ENCODE results near the gene DPP6.
A peak's percentile ranks its signal among the peaks of the same experiment; 100 is the strongest.

Gene DPP6

GRCh38 chr7:154785898-154786297 lies 733.7 kb downstream of the DPP6 start:
- no peak for DNase-seq

DNA sequence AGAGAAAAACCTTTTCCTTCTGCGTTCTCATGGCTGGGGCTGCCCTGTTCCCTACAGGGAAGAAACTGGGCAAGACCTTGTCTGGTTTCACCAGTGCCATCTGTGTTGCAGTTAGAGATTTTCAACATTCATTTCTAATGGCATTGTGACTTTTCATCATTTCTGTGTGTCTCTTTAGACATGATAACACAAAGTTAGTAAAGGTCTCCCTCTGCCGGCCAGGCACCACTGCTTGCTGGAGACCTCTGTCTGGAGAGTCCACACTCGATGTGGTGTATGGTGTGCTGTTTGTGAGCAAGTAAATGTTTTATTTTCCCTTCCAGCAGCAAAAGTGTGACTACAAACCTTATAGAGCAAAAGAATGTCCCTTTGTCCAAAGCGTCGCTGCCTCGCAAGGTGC lies 737.2 kb downstream of the DPP6 start:
- no peak for DNase-seq

- DNase-seq = no peak
Measured at GRCh38 chr7:154791611-154792010, 739.4 kb downstream of the DPP6 start.

DNA sequence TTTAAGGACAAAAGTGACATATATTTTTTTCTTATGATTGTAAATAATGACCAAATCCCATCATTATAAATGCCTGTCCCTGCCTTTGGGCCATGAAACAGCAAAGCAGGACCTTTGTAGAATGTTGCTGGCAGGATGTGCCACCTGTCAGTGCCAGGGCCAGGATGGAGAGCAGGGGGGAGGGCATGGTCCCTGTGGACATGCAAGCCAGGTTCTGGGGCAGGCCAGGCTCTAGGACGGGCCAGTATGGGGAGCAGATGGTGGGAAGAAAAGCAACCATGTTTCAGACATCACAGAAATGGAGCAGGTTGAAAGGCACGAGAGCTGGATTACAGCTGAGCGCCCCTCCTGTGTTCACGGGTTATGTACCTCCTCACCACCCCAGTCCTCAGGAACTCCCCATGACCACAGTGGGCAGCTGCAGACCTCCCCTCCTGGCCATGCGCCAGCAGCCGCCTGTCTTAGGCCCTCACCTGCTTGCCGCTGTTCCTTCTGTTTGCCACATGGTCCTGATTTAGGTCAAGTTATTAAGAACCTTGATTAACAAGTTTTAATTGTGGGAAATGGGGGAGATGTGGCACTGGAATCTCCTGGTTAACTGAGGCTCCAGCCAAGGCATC lies 740.3 kb downstream of the DPP6 start:
- DNase-seq = no peak

GRCh38 chr7:154794147-154794780 lies 742.1 kb downstream of the DPP6 start:
- no peak for DNase-seq

- no peak for DNase-seq
Measured at GRCh38 chr7:154795014-154795413, 742.8 kb downstream of the DPP6 start.

- peak; percentile 28 for DNase-seq
Measured at GRCh38 chr7:154795437-154795836, 743.2 kb downstream of the DPP6 start.

- DNase-seq = no peak
Measured at GRCh38 chr7:154804449-154804848, 752.3 kb downstream of the DPP6 start.

DNA sequence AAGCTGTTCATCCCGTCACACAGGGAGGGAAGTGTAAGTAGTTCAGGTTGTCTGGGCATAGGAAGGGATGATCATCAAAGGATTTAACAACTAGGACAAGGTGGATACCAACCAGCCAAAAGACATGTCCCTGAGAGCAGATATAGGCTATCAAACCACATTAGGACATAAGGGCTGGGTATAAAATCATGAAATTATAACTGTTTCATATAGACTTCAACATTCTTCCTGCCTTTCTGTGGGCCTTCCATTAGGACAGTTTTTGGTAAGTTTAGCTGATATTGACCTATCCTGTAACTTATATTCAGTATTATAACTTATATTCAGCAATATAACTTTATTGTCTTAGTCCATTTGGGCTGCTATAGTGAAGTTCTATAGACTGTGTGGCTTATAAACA lies 759.8 kb downstream of the DPP6 start:
- DNase-seq = no peak

DNA sequence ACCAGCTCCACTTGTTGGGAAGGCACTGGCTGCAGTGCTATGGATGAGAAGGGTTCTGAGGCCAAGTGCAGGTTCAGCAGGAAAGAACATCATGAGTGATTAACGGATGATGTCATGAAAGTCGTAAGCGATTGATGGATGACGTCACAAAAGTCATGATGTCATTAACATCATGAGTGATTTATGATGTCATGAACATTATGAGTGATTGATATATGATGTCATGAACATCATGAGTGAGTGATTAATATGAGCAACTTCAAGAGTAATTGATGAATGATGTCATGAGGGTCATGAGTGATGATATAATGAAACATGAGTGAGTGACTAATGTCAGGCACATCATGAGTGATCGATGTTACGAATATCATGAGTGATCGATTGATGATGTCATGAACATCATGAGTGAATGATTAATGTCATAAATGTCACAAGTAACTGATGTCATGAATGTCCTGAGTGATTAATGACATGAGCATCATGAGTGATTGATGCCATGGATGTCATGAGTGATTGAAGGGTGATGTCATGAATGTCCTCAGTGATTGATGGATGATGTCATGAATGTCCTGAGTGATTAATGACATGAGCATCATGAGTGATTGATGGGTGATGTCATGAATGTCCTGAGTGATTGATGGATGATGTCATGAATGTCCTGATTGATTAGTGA lies 765.2 kb downstream of the DPP6 start:
- no peak for DNase-seq

GRCh38 chr7:154827007-154827406 lies 774.8 kb downstream of the DPP6 start:
- no peak for DNase-seq

DNA sequence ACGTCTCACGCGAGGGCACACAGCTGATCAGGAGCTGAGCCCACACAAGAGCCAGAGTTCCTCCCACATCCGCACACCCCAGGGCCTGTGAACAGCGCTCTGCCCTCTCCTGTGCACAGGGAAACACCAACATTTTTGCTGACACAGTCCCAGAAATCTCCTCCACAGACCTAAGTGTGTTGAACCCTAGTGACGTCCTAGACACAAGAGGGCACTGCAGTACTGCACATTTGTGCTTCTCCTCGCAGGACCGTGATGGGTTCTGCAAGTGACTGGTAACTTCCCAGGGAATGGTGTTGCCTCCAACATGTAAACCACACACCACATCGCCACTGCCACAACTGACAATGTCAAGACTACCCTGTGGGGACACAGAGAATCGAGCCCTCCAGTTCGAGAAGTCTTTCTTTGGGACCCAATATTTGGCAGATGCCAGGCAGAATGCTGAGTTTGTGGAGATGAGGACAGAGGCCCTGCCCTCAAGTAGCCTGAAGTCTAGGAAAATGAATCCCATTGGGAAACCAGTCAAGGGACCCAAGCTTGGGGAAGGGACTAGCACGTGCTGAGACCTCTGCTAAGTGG lies 780.5 kb downstream of the DPP6 start:
- no peak for DNase-seq

- DNase-seq = no peak
Measured at GRCh38 chr7:154836021-154836448, 783.8 kb downstream of the DPP6 start.

DNA sequence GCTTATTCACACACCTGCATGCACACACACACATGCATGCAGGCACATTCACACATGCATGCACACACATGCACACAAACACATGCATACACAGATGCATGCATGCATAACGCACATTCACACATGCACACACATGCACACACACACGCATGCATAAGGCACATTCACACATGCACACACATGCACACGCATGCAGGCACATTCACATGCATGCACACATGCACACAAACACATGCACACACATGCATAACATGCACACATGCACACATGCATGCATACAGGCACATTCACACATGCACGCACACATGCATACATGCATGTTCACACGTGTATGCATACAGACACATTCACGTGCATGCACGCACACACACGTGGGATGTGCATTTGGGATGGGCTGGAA lies 784.9 kb downstream of the DPP6 start:
- DNase-seq = no peak

DNA sequence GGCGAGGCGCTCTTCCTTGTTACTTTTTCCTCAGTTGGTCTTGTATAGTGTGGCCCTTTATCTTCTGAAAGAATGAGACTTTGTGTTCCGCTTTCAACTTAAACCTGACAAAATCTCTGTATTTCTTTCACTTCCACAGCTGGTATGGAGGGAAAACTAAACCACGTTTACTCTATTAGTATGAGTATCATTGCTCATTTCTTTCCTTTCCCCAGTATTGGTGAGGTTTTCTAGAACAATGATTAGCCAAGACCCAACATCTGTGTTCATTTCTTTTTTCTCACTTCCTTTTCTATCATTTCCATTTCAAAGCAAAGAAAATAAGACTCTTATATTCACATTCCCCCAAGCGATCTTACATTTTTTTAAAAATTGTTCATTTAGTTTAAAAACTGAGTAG lies 785.4 kb downstream of the DPP6 start:
- DNase-seq = no peak

DNA sequence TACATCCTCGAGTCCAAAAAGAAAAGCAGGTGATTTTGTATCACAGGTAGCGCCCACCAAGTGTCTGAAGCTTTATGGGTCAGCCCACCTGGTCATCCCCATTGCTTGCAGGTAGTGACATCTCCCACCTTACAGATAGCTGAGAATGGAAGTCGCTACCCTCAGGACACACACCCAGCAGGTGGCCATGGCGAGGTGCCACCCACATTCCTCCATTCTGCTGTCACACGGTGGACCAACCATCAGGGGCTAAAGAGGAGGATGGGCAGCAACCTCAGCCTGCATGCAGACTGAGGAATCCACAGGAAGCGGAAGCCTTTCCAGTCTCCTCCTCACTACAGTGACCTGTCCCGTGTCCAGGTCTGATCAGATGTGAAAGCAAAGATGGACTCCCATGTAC lies 787.9 kb downstream of the DPP6 start:
- no peak for DNase-seq

- peak; percentile 87 for DNase-seq
Measured at GRCh38 chr7:154841731-154842331, 789.6 kb downstream of the DPP6 start.

DNA sequence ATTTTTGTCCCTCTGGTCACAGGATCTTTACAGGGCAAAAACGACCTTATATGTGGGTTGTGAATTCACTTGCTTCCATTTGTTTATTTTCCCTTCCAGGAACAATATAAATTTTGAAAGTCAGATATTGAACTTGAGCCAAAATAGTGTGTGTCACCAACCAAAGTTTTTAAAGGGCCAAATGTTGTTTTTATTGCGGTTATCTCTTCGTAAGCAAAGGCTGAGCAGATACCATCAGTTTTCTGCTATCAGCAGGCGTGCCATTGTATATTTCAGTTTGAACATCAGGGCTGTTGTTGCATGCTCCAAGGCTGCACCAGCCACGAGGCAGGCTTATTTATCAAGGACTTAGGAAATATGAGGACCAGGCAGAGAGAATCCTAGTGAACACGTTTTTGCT lies 790.4 kb downstream of the DPP6 start:
- peak; percentile 38 for DNase-seq

GRCh38 chr7:154843670-154844237 lies 791.6 kb downstream of the DPP6 start:
- no peak for DNase-seq

DNA sequence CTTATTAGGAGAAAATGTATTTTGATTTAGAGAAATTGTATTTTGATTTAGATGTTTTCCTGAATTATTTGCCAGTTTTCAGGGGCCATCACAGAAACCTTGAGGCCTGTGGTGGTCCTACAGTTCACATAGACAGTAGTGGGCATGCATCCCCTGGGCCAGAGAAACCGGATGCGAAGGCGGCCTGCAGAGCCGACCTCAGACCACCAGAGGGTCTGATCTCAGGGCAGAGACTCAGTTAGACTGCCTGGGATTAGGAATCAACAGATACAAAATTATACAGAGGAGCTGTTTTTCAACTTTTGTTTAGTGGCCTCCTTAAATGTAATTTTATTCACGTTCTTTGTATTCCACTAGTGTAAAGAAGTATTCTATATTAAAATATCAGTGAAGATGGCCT lies 792.3 kb downstream of the DPP6 start:
- no peak for DNase-seq

- DNase-seq = no peak
Measured at GRCh38 chr7:154844955-154845354, 792.8 kb downstream of the DPP6 start.

DNA sequence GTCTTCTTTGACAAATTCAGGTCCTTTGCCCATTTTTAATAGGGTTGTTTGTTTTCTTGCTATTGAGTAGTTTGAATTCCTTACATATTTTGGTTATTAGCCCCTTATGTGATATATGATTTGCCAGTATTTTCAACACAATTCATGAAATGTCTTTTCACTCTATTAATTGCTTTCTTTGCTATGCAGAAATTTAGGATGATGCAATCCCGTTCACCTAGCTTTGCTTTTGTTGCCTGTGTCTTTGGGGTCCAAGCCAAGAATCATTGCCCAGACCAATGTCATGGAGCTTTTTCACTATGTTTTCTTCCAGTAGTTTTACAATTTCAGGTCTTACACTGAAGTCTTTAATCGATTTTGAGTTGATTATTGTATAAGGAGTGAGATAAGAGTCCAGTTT lies 796.3 kb downstream of the DPP6 start:
- no peak for DNase-seq

DNA sequence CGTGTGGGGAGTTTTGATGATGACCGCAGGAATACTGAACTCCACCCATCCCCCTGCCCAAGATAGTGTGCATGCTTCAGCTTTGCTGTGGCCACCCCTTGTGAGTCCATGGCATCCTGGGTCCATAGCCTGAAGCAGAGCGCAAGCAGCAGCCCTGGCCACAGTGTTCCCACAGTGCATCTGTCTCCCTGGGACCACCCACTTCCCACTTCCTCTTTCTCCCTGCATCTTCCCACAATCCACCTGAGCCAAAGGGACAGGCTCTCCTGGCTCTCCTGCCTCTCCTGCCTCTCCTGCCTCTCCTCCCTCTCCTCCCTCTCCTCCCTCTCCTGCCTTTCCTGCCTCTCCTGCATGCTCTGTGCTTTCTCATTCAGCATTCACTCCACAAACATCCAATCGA lies 800.0 kb downstream of the DPP6 start:
- no peak for DNase-seq

Data from DMS79 treated with DMSO at 0.1 percent for 48 hours (cell line).